C1 segment of cervical spinal cord (tissue), 14 donors: ENCODE data around the gene ZDHHC11B.

Experiments used
- DNase-seq, 14 donors: peaks; one replicate each; lab custom pipeline; 2025; lab: John Stamatoyannopoulos, UW

The ZDHHC11B gene

DNA sequence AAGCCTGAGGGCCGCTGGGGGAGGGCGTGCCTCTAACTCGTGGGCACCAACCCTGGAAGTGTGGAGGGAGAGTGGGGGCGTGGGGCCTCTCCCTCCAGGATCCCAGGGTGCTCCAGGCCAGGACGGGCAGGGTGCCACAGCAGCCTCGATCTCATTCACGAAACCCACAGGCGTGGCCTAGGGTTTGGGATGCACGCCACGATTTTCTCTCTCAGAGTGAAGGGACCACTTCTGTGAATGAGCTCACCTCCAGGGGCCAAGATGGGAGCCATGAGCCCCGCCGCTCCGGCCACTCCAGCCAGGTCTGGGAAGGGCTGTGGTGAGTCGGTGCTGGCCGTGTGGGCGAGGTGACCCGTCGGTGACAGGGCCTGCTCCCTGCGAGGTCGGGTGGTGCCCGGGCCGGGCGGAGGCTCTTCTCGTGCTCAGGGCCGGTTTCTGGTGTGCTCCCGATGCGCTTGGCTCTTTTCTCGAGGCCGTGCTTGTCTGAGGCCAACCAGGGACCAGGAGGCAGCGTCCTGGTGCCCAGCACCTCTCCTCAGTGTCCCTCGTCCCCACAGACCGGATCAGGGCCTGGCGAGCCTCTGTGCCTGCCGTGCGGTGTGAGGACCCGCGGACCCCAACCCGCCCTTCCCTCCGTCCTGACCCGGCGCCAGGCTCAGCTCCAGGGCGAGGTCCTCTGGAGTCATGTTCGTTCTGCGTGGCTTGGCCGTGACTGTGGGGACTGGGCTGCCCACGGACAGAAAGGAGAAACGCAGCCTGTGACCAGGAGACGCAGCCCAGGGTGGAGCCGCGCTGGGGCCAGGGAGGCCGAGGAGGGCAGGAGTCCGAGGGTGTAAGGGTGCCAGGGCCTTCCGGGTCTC lies 122.4 kb downstream of the ZDHHC11B start:
- DNase-seq: no peak

DNA sequence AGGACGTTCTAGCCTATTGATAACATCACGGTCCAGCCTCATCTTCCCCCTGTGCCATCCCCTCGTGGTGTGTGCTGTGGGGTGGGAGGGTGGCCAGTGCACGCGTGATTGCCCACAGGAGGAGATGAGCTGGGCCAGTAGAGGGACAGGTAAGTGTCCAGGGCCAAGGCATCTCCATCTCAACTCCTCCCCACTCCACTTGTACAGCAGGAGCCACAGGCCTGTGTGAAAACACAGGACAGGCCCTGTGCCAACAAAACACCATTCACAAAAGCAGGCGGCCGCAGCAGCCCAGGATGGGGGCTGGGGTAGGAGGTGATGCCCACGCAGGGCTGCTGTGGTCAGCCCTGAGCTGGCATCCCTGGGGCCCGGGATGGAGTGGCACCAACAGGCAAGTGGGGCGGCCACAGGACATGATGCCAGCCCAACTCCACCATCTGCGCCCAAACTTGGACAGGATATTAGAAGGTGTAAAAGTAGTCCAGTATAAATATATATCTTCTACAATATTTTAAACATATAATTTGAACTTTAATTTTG lies 124.0 kb downstream of the ZDHHC11B start:
- DNase-seq: no peak
